ENCODE data around the gene CEP57L1.

CEP57L1 gene

GRCh38 chr6:109202409-109203264 is 107.3 kb downstream of the CEP57L1 start:
- no peak overlapping the region for H3K27ac ChIP-seq

DNA sequence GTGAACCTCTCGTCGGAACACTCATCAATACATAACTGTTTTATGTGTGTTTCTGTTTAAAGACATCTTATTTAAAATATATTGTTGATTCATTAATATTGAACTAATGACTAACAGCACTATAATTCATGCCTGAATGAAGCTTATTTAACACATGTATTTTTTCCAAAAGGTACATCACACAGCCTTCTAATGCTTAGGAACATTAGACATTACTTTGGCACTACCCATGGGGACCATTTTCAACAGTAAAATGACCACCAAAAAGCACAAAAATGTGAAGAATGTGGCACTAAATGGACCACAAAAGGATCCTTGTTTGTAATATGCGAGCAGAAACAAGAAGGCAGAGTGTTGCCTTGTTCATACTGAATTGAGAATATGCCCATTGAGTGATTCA is 109.2 kb downstream of the CEP57L1 start:
- no peak overlapping the region for H3K27ac ChIP-seq
- H3K4me3 ChIP-seq, result no peak overlapping the region

More at GRCh38 chr6:109202409-109203264, 107.3 kb downstream of the CEP57L1 start:
- no peak overlapping the region for H3K4me3 ChIP-seq

DNA sequence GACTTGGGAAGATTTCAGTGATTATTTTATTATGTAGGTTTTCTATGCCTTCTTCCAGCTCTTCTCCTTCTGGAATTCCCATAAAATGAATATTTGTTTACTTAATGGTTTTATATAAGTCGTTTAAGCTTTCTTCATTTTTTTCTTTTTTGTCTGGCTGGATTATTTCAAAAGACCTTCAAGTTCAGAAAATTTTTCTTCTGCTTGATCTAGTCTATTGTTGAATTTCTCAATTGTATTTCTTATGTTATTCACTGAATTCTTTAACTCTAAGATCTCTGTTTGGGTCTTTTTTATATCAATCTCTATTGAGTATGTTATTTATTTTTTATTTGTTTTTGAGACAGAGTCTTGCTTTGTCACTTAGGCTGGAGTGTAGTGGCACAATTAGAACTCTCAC is 117.4 kb downstream of the CEP57L1 start:
- Histone ChIP-seq H3K4me3 (no peak overlapping the region), H3K27ac (no peak overlapping the region)
